GM23338 (cell line): Measurements from ENCODE around the gene ROBO3. TPM values are rescaled to one million over a fixed set of nuclear protein-coding genes. Genes with fewer than 3 reads are reported as not detected.

Experiments
- ATAC-seq: fragments of 200-7000 bp; cut with Tn5 transposase; 3 replicates; pipeline ENCODE4 v1.9.1; 2020
- DNase-seq: peaks from one replicate; pipeline ENCODE4 v3.0.0-alpha.2; 2015; ENCODE audit warnings: low spot score
- H2AFZ ChIP-seq: fragments of 200-600 bp; sonication (generic); 2 replicates; pipeline ENCODE4 v1.8.0; 2016; ENCODE audit warnings: antibody characterized with exemption, mild to moderate bottlenecking, moderate library complexity
- H3F3A ChIP-seq: fragments of 200-600 bp; sonication (generic); replicated peaks from 2 replicates; pipeline ENCODE4 v1.8.0; 2017; ENCODE audit warnings: antibody characterized with exemption, mixed run types, low read depth
- H3K27ac ChIP-seq: fragments of 200-600 bp; sonication (generic); 2 replicates; pipeline ENCODE4 v1.6.1; 2016; ENCODE audit warnings: low read depth
- H3K27me3 ChIP-seq: fragments of 200-600 bp; sonication (generic); 2 replicates; pipeline ENCODE4 v1.8.0; 2016; ENCODE audit warnings: mild to moderate bottlenecking, mixed run types, moderate library complexity; ENCODE audit not compliant: insufficient read depth
- H3K36me3 ChIP-seq: fragments of 200-600 bp; sonication (generic); 2 replicates; pipeline ENCODE4 v1.8.0; 2016; ENCODE audit warnings: mild to moderate bottlenecking; ENCODE audit not compliant: insufficient read depth
- H3K4me1 ChIP-seq: fragments of 200-600 bp; sonication (generic); 2 replicates; pipeline ENCODE4 v1.8.0; 2016; ENCODE audit warnings: mild to moderate bottlenecking, moderate library complexity; ENCODE audit not compliant: insufficient read depth
- H3K4me2 ChIP-seq: fragments of 200-600 bp; sonication (generic); 2 replicates; pipeline ENCODE4 v1.7.1; 2017; ENCODE audit warnings: mixed run types
- H3K4me3 ChIP-seq: fragments of 200-600 bp; sonication (generic); 2 replicates; pipeline ENCODE4 v1.6.1; 2016; ENCODE audit warnings: mixed run types
- H3K79me2 ChIP-seq: fragments of 200-600 bp; sonication (generic); replicated peaks from 2 replicates; pipeline ENCODE4 v1.8.0; 2017; ENCODE audit warnings: mild to moderate bottlenecking; ENCODE audit not compliant: insufficient read depth
- H3K9me2 ChIP-seq: fragments of 200-600 bp; sonication (generic); 2 replicates; pipeline ENCODE4 v1.8.0; 2017; ENCODE audit not compliant: insufficient read depth
- H4K20me1 ChIP-seq: fragments of 200-600 bp; sonication (generic); replicated peaks from 2 replicates; pipeline ENCODE4 v1.8.0; 2017; ENCODE audit warnings: mild to moderate bottlenecking; ENCODE audit not compliant: insufficient read depth
- H3K27ac Mint-ChIP-seq: 2 replicates; pipeline ENCODE4 v1.8.0; 2020; ENCODE audit warnings: inconsistent platforms, mild to moderate bottlenecking, moderate library complexity, mixed read lengths
- H3K27me3 Mint-ChIP-seq: 3 replicates; pipeline ENCODE4 v1.8.0; 2022; ENCODE audit warnings: low read depth, mild to moderate bottlenecking, moderate library complexity, mixed read lengths, inconsistent platforms; ENCODE audit not compliant: insufficient read depth, poor library complexity
- H3K36me3 Mint-ChIP-seq: 3 replicates; pipeline ENCODE4 v1.8.0; 2021; ENCODE audit warnings: low read depth, mild to moderate bottlenecking, inconsistent platforms, moderate library complexity, mixed read lengths
- H3K4me1 Mint-ChIP-seq: 3 replicates; pipeline ENCODE4 v1.8.0; 2020; ENCODE audit warnings: mild to moderate bottlenecking, inconsistent platforms, mixed read lengths
- H3K4me3 Mint-ChIP-seq: 3 replicates; pipeline ENCODE4 v1.8.0; 2021; ENCODE audit warnings: moderate library complexity, mild to moderate bottlenecking, inconsistent platforms, mixed read lengths
- H3K9me3 Mint-ChIP-seq: 3 replicates; pipeline ENCODE4 v1.8.0; 2020; ENCODE audit warnings: moderate library complexity, mild to moderate bottlenecking, inconsistent platforms, mixed read lengths
- CREB1 ChIP-seq: fragments of 250-450 bp; sonication (Bioruptor Pico); IDR thresholded peaks from 2 replicates; pipeline ENCODE4 v1.5.0; 2020; ENCODE audit warnings: low read depth, mild to moderate bottlenecking, moderate library complexity
- CTCF ChIP-seq, 2 experiments: fragments of 200-600 bp in 1 of 2; sonication (generic) in 1 of 2; conservative IDR thresholded peaks; 2 replicates each; pipeline versions ENCODE4 v1.5.1 to v1.6.1; 2016 to 2017; ENCODE audit warnings: antibody characterized with exemption in 2 of 2, low read depth in 2 of 2, mild to moderate bottlenecking in 2 of 2, moderate library complexity in 1 of 2
- ETS1 ChIP-seq: IDR thresholded peaks from 2 replicates; pipeline ENCODE4 v1.6.1; 2016; ENCODE audit warnings: antibody characterized with exemption
- EZH2 ChIP-seq: fragments of 200-600 bp; sonication (generic); IDR thresholded peaks from one replicate; pipeline ENCODE4 v1.8.0; 2017; ENCODE audit warnings: antibody characterized with exemption, mild to moderate bottlenecking, low read depth; ENCODE audit not compliant: unreplicated experiment
- EZH2phosphoT487 ChIP-seq: fragments of 200-600 bp; sonication (generic); IDR thresholded peaks from one replicate; pipeline ENCODE4 v1.8.1; 2018; ENCODE audit warnings: antibody characterized with exemption; ENCODE audit not compliant: unreplicated experiment
- JUNB ChIP-seq: IDR thresholded peaks from one replicate; pipeline ENCODE4 v1.6.1; 2016; ENCODE audit warnings: antibody characterized with exemption; ENCODE audit not compliant: unreplicated experiment
- NANOG ChIP-seq: IDR thresholded peaks from 2 replicates; pipeline ENCODE4 v1.6.1; 2016; ENCODE audit warnings: antibody characterized with exemption, borderline replicate concordance
- POLR2AphosphoS5 ChIP-seq: IDR thresholded peaks from 2 replicates; pipeline ENCODE4 v1.6.1; 2016; ENCODE audit warnings: antibody characterized with exemption, low read depth
- REST ChIP-seq: IDR thresholded peaks from one replicate; pipeline ENCODE4 v1.6.1; 2018; ENCODE audit warnings: antibody characterized with exemption; ENCODE audit not compliant: unreplicated experiment
- STAT1 ChIP-seq: IDR thresholded peaks from one replicate; pipeline ENCODE4 v1.6.1; 2016; ENCODE audit warnings: antibody characterized with exemption; ENCODE audit not compliant: unreplicated experiment
- ZNF114 ChIP-seq: fragments of 250-450 bp; sonication (Bioruptor Pico); IDR thresholded peaks from 2 replicates; pipeline ENCODE4 v1.5.0; 2020; ENCODE audit warnings: mild to moderate bottlenecking, moderate library complexity
- ZNF331 ChIP-seq: fragments of 250-450 bp; sonication (Bioruptor Pico); IDR thresholded peaks from 2 replicates; pipeline ENCODE4 v1.5.0; 2020; ENCODE audit warnings: low read depth, mild to moderate bottlenecking, moderate library complexity
- ZNF462 ChIP-seq: fragments of 250-450 bp; sonication (Bioruptor Pico); IDR thresholded peaks from 2 replicates; pipeline ENCODE4 v1.5.0; 2020; ENCODE audit warnings: mild to moderate bottlenecking, moderate library complexity
- polyA plus RNA-seq: library from polyadenylated mRNA; unstranded; fragments of >200 nt; fragmentation: Nextera tagmentation; extraction: Ambion mirVana; gene quantifications from 2 replicates; pipeline ENCODE4 v1.2.1, GENCODE V29; 2016
- total RNA-seq: library from RNA; depleted of rRNA; stranded (reverse); fragments of >200 nt; shearing (Covaris generic); gene quantifications from 2 replicates; pipeline ENCODE4 v1.2.3, GENCODE V29; 2014

ROBO3 gene
- total and polyA plus RNA-seq, 2 experiments from 2014 or later: 17.0 to 21.4 TPM

- DNase-seq: no peak
Observed at GRCh38 chr11:124880290-124880611, 15.0 kb downstream of the ROBO3 start.

More at GRCh38 chr11:124880290-124880611, 15.0 kb downstream of the ROBO3 start:
- Histone ChIP-seq H3K4me2 (no peak overlapping the region), H4K20me1 (no peaks in the 10 kb centered on the region), H3K79me2 (no peaks in the 10 kb centered on the region), H3K27me3 (peaks cover 21% of the 10 kb centered on the region), H3K36me3 (no peaks in the 10 kb centered on the region), H3K27ac (no peak overlapping the region), H3F3A (no peaks in the 10 kb centered on the region), H3K9me2 (peaks cover 5% of the 10 kb centered on the region; the same call in 1 of the 2 replicates), H3K4me1 (peaks cover 13% of the 10 kb centered on the region; the same call in 1 of the 2 replicates), H3K4me3 (no peak overlapping the region), H2AFZ (no peak overlapping the region)
- no peaks in the 10 kb centered on the region for H3K36me3 Mint-ChIP-seq
- TF ChIP-seq STAT1 (no peak), ZNF331 (no peak), REST (no peak), NANOG (no peak), JUNB (no peak), ETS1 (no peak), POLR2AphosphoS5 (no peak), CTCF (conservative IDR thresholded peaks at IDR 0.05; ENCODE audit: low read depth in 2 of 2) (no peak), EZH2phosphoT487 (no peak), ZNF462 (CRISPR knock-in tag) (no peak), CREB1 (CRISPR knock-in tag) (no peak), ZNF114 (CRISPR knock-in tag) (no peak), EZH2 (no peak)
- H3K9me3 Mint-ChIP-seq: no peaks in the 10 kb centered on the region; the same call in 2 of the 3 replicates
- peaks cover 27% of the 10 kb centered on the region for H3K27me3 Mint-ChIP-seq
- no peak for ATAC-seq
- no peak overlapping the region for H3K4me3 Mint-ChIP-seq
- no peak overlapping the region for H3K27ac Mint-ChIP-seq
- H3K4me1 Mint-ChIP-seq: peaks cover 26% of the 10 kb centered on the region
